ENCODE measurements around the gene PRR4.

PRR4 gene, protein sequence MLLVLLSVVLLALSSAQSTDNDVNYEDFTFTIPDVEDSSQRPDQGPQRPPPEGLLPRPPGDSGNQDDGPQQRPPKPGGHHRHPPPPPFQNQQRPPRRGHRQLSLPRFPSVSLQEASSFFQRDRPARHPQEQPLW

DNA sequence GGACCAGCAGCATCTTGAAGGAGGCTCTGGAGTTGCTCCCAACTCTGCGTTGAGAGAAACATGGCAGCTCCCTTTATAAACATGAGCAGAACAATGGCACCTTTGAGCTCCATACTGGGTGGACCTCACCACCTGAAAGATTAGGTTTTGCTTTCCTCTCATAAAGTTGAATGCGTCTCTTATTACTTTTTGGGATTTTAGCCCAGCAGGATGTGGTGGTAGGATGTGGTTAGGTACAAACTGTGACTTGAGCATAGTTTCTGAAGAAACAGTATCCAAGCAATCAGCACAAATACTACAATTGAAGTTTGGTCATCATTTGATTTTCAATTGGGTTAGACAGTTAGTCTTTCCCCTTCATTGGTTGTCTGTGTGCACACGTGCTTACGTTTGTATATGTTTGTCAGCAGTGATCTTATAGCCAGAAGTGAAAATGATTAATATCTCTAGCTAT, at the start of gene PRR4:
TSS of gene PRR4 (minus strand) at position 51 of the 454 bp plus-strand sequence. CDS start at position 13, 38 bp downstream.
- DNase-seq (ENCODE audit: low spot score), result no peak

DNA sequence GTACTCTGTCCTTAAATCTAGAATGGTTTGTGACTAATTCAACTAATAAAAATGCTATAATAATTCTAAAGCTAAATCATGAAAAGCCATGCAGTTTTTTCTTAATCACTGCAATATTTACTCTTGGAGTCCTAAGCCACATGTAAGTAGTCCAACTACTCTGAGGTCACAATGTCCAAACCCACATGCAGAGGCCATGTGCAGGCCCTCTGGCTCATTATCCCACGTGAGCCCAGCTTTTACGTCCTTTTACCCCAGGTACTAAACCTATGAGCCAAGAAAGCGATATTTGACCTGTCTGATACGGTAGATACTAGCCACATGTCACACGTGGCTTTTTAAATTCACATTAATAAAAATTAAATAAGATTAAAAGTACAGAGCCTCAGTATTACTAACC, 47.6 kb upstream of the PRR4 start:
- no peak for DNase-seq (ENCODE audit: low spot score)

DNA sequence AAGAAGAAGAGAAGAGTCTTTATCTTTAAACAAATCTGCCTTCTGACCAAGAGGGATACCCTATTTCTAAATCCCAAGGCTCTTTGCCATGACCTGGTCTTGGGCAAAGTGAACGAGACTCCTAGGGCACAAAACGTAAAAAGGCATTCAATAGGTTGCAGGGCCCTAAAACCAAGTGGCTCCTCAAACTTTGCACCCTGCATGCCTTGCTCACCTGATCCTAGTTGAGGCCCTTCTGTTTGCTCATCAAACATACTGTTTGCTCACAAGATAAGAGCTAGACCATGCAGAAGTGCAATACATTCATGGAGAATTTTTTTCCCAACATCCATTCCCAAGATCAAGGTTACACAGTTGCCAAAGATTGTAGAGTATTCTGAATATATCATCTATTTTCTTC, 42.7 kb upstream of the PRR4 start:
- DNase-seq (ENCODE audit: low spot score), result no peak

DNA sequence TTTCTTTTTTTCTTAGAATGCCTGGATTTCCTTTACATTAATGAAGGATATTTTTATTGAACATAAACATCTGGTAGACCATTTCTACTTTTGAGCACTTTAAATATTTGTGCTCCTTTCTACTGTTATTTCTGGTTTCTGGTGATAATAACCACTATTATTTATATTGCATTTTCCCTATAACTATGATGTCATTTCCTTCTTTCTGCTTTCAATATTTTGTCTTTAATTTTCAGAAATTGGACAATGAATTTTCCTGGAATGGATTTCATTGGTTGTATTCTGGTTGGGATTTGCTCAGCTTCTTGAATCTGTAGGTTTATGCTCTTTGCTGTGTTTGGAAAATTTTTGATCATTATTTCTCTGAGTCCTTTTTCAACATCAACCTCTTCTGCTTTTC, 40.0 kb upstream of the PRR4 start:
- no peak for DNase-seq (ENCODE audit: low spot score)

DNA sequence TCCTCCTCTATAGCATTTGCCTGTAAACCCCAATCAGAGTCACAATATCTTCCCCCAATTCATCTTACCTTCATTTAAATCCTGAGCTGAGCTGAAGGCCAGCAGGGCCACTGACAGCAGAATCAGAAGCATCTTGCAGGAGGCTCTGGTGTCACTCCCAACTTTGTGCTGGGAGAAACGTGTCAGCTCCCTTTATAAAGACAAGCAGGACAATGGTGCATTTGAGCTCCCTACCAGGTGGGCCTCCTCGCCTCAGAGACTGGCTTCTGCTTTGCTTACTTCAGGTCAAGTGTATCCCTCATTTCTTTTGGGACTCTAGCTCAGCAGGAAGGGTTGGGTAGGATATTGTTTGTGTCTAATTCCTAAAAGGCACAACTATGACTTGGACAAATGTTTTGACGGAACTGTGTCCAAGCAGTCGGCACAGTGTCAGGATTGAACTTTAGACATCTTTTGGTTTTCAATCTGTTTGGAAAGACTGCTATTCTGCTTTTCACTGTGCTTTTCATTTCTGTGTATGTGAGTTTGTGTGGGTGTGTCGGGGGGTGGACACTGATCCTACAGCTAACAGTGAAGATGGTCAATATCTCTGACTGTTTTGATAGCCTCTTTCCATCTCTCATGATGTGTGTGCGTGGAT, 34.9 kb upstream of the PRR4 start, which contains the start of gene PRH1:
TSS of gene PRH1 (minus strand) at position 170 of the 640 bp plus-strand sequence. CDS start at position 132, 38 bp downstream.
- no peak for DNase-seq (ENCODE audit: low spot score)

DNA sequence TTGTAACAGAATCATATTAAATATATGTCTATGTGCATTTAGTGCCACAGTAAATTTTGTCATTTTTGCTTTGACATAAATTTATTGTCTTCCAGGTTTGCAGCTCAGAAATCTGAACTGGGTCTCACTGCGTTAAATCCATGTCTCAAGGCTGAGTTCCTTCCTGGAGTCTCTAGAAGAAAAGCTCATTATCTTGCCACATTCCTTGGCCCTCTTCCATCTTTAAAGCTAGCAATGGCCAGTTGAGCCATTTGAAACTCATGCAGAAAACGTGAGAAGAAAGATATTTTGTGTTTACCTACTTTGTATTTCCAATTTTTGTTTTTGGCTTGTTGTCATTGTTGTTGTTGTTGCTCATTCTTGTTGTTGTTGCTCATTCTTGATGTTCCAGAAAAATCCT, 24.1 kb upstream of the PRR4 start:
- DNase-seq (ENCODE audit: low spot score), result no peak

DNA sequence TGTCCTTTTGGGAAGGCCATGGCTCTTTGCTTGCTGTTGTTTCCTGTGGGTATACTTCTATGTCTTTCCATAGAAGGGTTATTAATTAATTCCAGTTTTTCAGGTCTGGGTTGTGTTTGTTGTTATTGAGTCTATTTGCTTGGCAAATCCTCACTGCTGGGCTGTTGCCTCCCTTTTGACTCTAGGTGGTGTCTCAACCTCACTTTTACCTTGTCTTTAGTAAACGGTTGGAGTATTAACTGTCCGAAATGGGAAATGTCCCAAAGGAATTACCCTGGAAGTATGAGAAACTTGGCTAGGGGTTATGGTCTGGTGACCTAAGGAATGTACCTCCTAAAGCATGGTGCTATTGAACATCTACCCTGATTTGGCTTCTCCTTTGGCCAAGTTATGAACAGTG, 18.1 kb upstream of the PRR4 start:
- no peak for DNase-seq (ENCODE audit: low spot score)

DNA sequence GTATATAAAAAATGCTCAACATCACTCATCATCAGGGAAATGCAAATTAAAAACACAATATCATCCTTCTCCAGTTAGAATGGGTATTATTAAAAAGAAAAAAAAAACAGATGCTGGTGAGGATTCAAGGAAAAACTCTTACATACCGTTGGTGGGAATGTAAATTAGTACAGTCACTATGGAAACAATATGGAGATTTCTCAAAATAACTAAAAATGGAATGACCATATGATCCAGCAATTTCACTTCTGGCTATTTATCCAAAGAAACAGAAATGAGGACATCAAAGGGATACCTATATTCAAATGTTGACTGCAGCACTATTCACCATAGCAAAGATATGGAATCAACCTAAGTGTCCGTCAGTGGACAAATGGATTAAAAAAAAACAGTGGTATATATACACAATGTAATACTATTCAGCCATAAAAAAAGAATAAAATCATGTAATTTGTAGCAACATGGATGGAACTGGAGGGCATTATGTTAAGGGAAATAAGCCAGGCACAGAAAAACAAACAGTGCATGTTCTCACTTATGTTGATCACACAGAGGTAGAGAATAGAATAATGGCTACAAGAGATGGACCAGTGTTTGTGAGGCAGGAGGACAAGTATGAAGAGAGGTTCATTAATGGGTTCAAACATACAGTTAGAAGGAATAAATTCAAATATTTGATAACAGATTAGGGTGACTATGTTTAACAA, 14.4 kb upstream of the PRR4 start:
- DNase-seq (ENCODE audit: low spot score), result no peak

DNA sequence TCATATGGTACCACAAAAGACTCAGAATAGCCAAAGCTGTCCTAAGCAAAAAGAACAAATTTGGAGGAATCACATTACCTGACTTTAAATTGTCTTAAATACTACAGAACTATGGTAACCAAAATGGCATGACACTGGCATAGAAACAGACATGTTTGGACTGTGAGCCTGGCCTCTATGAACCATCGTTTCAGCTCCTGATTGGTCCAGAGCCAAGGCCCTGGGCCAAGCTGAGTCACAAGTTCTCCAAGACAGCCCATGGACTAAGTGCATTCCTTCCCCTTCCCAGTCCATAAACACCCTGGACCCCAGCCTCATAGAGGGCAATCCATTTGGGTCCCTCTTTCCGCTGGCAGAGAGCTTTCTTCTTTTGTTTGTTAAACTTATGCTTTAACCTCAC, 12.1 kb upstream of the PRR4 start:
- no peak for DNase-seq (ENCODE audit: low spot score)

DNA sequence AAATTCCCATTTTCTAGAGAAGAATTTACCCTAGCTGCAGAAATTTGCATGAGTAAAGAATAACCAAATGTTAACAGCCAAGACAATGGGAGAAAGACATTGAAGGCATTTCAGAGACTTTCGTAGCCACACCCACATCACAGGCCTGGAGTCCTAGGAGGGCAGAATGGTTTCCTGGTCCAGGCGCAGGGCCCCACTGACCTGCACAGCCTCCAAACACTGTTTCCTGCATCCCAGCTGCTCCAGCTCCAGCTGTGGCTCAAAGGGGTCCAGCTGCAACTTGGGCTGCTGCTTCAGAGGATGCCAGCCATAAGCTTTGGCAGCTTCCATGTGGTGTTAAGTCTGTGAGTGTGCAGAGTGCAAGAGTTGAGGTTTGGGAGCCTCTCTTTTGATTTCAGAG, 6.5 kb upstream of the PRR4 start:
- no peak for DNase-seq (ENCODE audit: low spot score)

DNA sequence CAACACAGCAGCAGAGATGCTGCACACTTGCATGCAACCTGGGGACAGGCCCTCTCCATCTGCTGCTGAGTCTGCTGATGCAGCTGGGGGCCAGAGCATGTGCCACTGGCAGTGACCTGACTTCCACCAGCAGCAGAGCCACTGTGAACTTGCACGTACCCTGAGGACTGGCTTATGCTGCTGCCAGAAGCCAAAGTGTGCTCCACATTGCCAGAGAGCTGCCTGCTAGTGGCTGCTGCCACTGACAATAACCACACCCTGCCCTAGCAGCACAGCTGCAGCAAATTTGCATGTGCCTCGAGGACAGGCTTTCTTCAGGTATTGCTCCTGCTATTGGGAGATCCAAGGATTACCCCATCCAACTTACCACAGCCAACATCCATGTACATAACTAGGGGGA, 4.5 kb upstream of the PRR4 start:
- DNase-seq (ENCODE audit: low spot score), result no peak

DNA sequence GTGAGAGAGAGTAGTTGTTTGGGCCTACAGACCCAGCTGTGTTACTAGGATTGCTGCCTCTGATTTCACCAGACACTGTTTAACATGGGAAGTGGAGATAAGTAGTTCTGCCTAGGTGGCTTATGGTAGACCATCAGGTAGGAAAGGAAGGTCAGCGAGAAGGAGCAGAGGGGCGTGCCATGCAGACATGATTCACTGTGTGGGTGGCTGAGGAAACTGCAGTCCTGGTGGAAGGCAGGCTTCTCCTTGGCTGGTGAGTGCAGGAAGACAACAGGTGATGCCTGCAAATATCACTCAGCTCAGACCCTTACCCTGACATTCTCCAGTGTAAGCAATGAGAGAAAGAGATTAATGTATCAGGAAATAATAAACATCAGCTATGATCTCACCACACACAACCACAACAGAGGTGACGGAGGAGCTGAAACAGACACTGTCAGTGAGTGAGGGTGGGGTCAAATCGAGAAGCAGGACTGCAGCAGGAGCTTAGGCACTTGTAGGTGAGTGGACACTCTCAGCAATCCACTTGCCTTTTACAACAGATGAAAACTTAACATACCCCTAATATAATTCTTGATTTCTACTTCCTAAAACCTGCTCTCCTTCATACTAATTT, 2.1 kb upstream of the PRR4 start:
- DNase-seq (ENCODE audit: low spot score), result no peak

DNA sequence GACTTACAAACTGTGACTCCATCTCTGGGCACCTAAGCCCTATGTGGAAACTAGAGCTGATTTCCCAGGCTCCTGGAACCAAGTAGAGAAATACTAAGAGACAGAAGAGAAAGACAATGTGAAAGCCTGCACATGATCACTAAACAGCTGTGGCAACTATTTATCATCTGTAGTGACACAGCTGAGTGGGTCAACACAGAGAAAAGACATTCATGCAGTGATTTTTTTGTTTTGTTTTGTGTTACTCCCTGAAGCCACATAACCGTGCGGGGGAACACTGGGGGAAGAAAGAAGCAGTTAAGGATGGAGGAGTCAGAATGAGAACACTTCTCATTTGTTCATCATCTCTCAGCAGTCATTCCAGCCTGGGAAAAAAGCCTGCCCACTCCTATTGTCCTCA, 1.5 kb downstream of the PRR4 start:
- no peak for DNase-seq (ENCODE audit: low spot score)

DNA sequence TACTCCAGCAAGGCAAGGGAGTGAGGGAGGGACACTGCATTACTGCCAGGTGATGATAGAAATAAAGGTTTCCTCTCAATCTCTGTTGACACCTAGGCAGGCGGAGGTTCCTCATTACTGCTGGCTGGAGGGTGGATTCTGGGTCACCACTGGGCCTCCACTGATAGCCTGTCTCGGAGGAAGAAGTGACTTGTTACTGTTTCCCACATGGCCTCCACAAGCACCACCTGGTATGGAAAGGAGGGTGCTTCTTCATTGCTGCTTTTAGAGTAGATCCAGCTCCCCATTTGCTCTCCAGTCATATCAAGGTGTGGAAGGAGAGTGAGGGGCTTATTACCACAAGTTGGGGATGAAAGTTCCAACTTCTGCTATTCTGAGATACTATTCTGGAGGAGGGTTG, 6.4 kb downstream of the PRR4 start:
- DNase-seq (ENCODE audit: low spot score), result no peak

DNA sequence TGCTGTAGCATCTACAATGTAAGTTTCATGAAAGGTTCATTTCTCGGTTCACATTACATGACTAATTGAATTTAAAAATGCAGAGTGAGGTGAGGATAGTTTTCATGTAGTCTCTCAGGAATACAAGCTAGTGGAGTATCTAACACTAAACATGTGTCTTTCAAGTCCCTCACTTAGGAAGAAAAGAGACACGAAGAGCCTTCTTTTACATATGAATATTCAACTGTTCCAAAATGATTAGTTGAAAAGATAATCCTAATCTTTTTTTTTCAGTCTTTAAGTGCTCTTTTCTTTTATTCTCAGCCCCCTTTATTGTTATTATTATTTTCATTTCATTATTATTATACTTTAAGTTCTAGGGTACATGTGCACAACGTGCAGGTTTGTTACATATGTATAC, 10.8 kb downstream of the PRR4 start:
- no peak for DNase-seq (ENCODE audit: low spot score)

DNA sequence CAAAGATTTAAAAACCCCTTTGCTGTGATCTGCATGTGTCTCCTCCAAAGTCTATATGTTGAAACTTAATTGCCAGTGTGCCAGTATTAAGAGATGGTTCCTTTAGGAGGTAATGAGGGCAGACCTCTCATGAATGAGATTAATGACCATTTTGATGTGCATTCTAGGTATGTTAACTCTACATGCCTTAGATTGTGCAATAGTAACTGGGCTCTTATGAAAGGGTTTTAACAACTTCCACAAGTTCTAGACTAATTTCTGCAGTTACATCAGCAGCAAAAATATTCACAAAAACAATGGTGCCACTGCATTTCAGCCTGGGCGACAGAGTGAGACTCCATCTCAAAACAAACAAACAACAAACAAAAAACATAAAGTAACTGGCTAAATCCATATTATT, 19.3 kb downstream of the PRR4 start:
- DNase-seq (ENCODE audit: low spot score), result no peak

DNA sequence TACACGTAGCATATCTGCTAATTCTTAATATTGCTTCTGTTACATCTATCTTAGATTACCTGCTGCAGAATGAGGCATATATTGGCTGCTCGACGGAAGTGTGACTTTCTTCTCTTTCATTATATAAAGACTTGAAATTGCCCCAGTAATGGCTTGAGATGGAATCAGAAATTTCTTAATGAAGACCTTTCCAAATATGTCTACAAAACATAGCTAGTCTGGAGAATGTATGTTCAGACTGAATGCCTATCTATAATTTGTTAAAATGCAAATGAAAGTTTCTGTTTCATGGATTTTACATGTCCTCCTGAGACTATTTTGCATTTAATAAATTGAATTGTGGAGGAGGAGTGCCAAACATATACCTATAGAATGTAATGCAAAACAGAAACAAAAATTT, 23.0 kb downstream of the PRR4 start, which contains the start of gene TAS2R10:
TSS of gene TAS2R10 (minus strand) at position 101 of the 400 bp plus-strand sequence. CDS start at position 12, 89 bp downstream.
- DNase-seq (ENCODE audit: low spot score), result no peak

DNA sequence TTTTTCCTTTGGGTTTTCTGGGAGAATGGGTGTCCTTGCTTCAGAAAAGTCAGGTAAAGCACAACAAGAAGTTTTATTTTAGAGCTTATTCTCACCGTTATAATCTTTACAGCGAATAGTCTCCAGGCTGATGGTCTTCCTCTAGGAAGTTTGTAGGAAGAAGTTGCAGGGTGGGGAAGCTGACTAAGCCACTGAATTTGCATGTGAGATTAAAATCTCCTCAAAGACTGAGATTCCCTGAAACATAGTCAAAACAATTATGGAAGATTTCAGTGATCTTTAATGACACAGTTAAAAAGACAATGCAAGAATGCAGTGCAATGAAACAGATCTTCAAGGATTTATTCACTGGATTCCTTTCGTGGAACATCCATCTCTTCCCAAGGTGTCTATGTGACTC, 24.3 kb downstream of the PRR4 start:
- DNase-seq (ENCODE audit: low spot score), result no peak

DNA sequence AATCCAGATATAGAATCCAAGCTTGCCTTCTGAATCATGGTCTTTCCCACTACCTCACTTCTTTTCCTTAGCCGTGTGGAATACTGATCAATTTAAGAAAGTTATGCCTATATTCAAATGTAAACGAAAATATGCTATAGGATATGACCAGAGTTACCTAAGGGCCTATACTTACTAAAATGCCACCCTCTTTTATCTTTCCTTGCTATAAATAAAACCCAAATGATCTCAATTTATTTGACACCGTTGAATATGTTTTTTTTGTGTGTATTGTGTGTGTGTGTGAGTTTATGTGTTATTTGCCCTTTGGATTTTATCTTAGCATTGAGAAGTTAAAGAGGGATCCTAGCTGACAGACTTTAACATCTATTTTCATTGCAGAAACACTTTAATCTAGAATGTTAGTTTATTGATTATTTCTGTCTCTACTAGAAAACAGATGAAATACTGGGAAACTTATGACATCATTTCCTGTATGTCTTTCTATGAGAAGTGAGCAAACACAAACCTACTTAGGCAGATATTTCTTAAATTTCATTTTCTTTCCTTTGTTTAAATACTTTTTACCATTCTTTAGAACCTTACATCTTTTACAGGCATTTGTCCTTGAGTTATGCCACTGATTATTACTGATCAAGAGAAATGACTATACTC, 37.3 kb downstream of the PRR4 start:
- no peak for DNase-seq (ENCODE audit: low spot score)

DNA sequence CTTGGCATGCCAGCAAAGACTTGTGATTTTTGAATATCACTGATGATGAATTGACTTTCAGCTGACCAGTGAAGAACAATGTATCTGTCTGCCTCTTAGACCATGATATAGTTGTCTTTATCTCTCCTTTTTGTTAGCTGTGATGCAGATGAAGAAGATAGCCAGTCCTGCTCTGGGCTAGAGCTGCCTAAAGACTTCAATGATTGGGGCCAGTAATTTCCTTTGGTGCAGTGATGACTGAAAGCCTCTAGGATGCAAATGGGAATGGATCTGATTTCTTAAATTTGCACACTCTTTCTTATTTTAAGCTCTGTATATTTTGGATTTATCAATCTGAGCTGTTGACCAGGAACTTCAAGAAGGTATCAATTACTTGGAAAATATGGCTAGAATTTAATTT, 39.2 kb downstream of the PRR4 start, which contains the start of gene TAS2R9:
TSS of gene TAS2R9 (minus strand) at position 101 of the 400 bp plus-strand sequence. CDS start at position 8, 93 bp downstream.
- no peak for DNase-seq (ENCODE audit: low spot score)

DNA sequence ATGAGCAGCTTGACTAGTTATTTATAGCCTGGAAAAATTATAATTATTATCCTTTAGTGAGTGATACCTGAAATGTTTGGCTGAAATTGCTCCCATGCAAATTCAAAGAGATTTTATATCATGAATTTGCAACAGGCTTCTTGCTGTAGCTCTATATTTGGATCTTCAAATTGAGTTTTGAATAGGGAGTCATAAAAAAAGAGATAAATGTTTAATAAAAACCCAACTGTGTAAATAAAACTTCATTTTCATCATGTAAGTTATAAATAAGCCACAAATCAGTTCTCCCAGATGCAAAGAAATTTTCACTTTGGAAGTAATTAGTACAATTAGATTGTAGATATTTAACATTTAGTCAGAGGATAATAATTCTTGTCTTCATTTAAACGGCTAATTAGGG, 42.1 kb downstream of the PRR4 start, which contains the start of gene TAS2R8:
TSS of gene TAS2R8 (minus strand) at position 101 of the 400 bp plus-strand sequence. CDS start 306 bp downstream, outside the sequence.
- DNase-seq (ENCODE audit: low spot score), result no peak

DNA sequence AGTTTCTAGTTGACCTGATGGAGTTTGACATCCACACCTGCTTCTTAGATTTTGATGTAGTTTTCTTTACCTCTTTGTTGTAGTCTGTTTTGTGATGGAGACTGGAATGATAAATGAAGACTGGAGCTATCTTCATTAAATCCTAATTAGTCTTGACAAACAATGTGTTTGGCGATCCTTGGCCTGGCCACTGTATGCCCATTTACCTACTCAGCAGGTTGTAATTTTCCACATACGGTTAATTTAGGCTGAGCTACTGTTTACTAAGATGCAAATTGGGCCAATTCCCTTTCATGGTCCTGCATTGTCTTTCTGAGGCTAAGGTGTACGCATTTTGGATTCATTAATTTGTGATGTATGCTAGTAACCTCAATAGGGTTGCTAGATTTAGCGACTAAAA, 46.7 kb downstream of the PRR4 start, which contains the start of gene TAS2R7:
TSS of gene TAS2R7 (minus strand) at position 41 of the 400 bp plus-strand sequence. CDS start 57 bp downstream, outside the sequence.
- no peak for DNase-seq (ENCODE audit: low spot score)

Measured in left forelimb (tissue), 1 donor.